Endometrium (tissue), 2 donors: Measurements from ENCODE around the gene KCNIP1.

ENCODE experiments used
- FAIRE-seq: peaks from 2 replicates; lab custom pipeline; 2012; peaks lifted over from hg19 to GRCh38; lab: Jason Lieb, UNC
- donor health status: control.
- donor health status: control.

KCNIP1 gene

DNA sequence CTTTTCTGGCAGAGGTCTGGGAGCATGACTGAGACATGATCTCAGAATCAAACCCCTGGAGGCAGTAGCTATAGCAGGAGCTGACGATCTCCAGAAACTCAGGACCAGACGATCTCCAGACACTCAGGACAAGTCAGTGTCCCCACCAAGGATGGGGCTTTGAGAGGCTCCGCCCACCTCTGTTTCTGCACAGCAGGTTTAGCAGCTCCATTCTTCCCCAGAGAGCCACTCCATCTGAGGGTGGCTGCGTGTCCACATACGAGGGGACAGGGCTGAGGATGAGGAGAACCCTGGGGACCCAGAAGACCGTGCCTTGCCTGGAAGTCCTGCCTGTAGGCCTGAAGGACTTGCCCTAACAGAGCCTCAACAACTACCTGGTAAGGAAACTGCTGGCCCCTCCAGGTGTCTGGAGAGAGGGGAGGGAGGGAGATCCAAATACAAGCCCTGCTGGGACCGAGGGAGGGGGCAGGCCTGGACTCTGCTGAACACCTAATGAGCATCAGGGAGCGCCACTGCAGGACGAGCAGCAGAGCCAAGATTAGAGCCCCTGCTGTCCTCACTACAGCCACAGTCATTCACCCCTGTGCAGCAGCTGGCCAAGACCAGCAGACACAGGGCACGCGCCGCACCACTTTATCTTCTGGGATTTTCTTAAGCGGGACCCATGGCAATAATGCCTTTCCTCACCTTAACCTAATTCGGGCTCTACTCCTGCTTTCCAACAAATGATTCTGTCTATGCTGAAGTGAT, 279.9 kb downstream of the KCNIP1 start, which contains the start of gene GABRP:
Gene GABRP (plus strand): TSS at position 228 of the 750 bp plus-strand sequence. CDS start 4,891 bp downstream, outside the sequence.
- no peak for FAIRE-seq

DNA sequence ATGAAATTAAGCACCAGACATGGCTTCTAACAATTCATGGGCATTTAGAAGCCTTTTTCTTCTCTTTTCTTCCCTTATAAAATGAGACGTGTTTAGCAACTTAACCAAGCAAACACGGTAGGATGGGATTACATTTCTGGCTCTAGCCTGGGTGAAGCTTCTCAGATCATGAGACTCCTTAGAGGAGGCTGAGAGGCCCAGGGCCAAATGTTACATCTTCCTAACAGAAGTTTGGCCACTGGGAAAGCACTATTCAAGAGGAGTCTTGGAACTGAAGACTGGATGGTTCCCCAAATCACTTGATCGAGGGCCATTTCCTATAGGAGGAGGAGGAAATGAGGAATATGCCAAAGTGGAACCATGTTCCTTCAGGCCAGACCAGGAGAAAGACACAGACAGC, 281.6 kb downstream of the KCNIP1 start:
- no peak for FAIRE-seq
